ENCODE results near the gene OR5A2.
"Not testable (repeated sequence)": the region's sequence is repeated elsewhere in the genome, so short reads cannot be mapped to it uniquely, and the experiment has no call there.

Gene OR5A2

GRCh38 chr11:59426361-59427067 is at the start of gene OR5A2:
Gene OR5A2, minus strand, starts transcription at chr11:59426413. Its CDS starts 3,460 bp downstream, at chr11:59422953.
- no peak for DNase-seq (ENCODE audit: low spot score)

- no peak for DNase-seq (ENCODE audit: low spot score)
These were observed 49.0 kb upstream of the OR5A2 start for GRCh38 chr11:59475176-59475575.

DNA sequence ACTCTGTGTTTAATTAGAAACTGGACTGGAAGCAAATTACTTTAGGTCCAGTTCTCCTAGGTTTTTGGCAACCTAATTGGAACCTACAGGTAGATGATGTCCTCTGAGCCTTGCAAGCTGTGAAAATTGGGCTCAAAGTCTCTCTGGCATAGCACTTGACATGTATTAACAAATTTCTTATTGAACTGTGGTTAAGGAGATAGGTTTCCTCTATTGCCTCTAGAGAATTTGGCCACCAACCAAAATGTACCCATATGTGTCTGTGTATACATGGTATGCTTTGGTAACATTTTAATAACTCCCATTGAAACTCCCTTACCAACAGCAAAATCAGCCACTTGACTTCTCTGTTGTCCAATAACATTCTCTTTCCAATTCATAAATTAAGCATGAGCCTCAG is 46.8 kb upstream of the OR5A2 start, which contains the start of gene OR4D10:
Gene OR4D10, plus strand, starts transcription at position 301 of the 400 bp plus-strand sequence. CDS start 4,115 bp downstream, outside the sequence.
- no peak for DNase-seq (ENCODE audit: low spot score)

GRCh38 chr11:59463190-59463641 is 37.0 kb upstream of the OR5A2 start:
- DNase-seq (ENCODE audit: low spot score) = no peak

DNA sequence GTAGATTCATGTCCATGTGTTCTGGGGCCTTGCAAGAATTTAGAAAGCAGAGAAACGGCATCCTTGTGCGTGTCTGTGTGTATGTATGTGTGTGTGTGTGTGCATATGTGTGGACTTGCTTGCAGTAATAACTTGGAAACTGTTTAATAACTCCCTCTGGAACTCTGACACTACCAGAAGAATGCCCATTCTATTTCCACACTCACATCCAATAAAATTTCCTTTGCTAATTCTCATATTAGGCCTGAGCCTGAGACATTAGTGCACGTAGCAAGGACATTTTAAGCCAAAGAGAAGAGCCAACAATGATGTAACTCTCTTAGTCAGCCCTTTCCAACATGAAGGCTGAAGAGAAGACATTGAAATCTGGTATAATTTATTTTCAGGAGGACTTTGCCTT is 33.7 kb upstream of the OR5A2 start:
- DNase-seq (ENCODE audit: low spot score) = no peak

GRCh38 chr11:59456661-59457060 is 30.4 kb upstream of the OR5A2 start, which contains the start of gene OR4D6:
Gene OR4D6, plus strand, starts transcription at chr11:59456961. Its CDS starts 0 bp downstream, at chr11:59456961.
- no peak for DNase-seq (ENCODE audit: low spot score)

GRCh38 chr11:59448484-59448883 is 22.3 kb upstream of the OR5A2 start:
- no peak for DNase-seq (ENCODE audit: low spot score)

DNA sequence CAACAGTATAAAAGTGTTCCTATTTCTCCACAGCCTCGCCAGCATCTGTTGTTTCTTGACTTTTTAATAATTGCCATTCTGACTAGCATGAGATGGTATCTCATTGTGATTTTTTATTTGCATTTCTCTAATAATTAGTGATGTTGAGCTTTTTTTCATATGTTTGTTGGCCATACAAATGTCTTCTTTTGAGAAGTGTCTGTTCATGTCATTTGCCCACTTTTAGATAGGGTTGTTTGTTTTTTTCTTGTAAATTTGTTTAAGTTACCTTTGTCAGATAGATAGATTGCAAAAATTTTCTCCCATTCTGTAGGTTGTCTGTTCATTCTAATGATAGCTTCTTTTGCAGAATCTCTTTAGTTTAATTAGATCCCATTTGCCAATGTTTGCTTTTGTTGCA is 19.4 kb upstream of the OR5A2 start:
- DNase-seq (ENCODE audit: low spot score) = not testable (repeated sequence)

GRCh38 chr11:59437770-59438169 is 11.6 kb upstream of the OR5A2 start:
- DNase-seq (ENCODE audit: low spot score) = no peak

DNA sequence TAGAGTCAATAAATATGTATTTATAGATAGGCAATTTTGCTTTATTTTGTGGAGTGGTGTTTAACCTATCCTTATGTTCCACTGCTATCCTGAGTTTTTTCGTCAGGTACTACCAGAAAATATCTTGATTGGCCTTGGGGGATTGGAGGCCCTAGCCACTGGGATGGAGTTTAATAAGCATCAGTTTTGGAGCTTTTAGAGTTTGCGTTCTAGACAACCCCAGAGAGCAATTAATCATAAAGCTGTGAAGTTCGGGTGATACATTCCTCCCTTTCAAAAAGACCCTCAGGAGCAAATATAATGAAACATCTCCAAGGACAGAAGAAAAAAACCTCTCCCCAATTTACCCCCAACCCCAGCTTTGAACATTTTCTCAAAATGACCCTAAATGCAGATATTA is 10.0 kb upstream of the OR5A2 start, which contains the start of gene OR5A1:
Gene OR5A1, plus strand, starts transcription at position 301 of the 400 bp plus-strand sequence. CDS start 6,700 bp downstream, outside the sequence.
- DNase-seq (ENCODE audit: low spot score) = no peak

DNA sequence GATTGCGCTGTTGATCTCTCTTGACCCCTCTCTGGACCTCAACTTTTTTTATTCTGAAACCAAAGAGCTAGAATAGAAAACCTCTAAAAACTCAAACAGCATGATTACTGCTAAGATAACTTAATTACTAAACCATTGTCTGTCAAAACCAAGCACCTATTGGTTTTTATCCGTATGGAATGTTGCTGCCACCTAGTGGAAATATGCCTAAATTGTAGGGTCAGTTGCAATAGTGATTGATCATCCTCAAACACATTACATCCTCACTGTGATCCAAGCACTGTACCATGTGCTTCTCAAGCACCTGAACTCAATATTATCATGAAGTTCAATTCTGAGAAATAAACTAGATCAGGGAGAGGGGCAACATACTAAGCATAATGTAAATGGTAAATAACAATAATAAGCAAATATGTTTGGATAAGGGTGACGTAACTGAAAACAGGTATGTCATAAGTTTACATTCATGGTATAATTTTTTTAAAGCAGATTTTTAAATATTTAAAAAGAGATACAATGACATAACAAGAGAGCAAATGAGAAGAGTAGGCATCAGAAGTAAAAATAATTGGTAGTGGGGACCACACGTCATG is 3.8 kb upstream of the OR5A2 start:
- DNase-seq (ENCODE audit: low spot score) = peak; percentile 53

DNA sequence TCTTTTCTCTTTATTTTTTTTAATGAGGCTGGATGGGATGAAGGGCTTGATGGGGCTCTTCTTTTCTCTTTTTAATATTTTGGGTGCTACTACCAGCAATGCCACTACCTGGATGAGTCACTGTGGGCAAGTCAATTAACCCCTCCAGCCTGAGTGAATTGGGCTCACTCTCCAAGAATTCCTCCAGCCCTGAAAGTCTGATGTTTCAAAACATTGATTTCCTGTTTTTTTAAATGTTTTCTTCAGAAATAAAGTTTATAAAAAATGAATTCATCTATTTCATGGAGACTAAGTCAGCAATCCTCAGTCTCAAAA is 812 bp upstream of the OR5A2 start:
- DNase-seq (ENCODE audit: low spot score) = no peak

DNA sequence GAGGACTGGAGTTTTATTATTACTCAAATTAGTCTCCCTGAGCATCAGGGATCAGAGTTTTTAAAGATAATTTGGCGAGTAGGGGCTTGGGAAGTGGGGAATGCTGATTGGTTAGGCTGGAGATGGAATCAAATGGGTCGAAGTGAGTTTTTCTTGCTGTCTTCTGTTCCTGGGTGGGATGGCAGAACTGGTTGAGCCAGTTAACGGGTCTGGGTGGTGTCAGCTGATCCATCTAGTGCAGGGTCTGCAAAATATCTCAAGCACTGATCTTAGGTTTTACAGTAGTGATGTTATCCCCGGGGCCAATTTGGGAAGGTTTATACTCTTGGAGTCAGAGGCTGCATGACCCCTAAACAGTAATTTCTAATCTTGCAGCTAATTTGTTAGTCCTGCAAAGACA is 1.1 kb downstream of the OR5A2 start:
- no peak for DNase-seq (ENCODE audit: low spot score)

DNA sequence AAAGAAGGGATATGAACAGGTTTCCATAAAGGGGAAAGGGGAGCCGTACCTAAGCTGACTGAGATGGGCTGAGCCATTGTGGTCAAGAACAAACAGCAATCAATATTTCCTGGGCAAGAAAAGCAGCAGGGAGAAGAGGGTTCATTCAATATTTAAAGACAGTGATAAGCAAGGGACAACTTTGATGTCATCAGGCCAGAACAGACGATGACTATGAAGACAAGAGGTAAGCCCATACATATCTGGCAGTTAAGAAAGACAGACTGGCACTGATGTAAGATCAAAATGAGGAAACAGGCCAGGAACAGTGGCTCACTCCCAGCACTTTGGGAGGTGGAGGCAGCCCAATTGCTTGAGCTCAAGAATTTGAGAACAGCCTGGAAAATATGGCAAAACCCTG is 2.4 kb downstream of the OR5A2 start:
- no peak for DNase-seq (ENCODE audit: low spot score)

GRCh38 chr11:59418156-59418555 is 8.1 kb downstream of the OR5A2 start:
- no peak for DNase-seq (ENCODE audit: low spot score)

DNA sequence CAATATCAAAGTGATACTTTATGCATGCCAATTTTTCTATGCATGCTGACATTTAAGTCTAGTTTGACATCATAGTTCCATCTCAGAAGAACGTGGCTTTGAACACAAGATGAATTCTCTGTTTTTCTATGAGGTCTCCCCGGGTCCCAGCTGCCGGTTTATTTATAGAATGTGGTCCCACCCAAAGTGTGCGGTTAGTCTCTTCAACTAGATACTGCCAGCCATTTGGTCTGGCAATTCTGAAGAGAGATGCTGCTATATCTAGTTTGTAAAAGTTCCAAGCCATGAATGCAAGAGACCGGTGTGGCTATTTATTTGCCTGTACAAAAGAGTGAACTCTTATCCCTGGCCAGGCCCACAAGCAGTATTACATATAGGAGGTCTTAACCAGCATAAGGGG is 9.2 kb downstream of the OR5A2 start:
- DNase-seq (ENCODE audit: low spot score) = no peak

- DNase-seq (ENCODE audit: low spot score) = no peak
These were observed 9.6 kb downstream of the OR5A2 start for GRCh38 chr11:59416613-59417012.

DNA sequence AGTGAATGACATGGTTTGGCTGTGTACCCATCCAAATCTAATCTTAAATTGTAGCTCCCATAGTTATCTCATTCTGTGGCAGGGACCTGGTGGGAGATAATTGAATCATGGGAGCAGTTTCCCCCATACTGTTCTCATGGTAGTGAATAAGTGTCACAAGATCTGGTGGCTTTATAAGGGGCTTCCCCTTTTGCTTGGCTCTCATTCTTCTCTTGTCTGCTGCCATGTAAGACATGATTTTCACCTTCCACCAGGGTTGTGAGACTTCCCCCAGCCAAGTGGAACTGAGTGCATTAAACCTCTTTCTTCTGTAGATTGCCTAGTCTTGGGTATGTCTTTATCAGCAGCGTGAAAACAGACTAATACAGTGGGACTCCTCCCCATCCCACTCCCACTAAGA is 11.1 kb downstream of the OR5A2 start:
- no peak for DNase-seq (ENCODE audit: low spot score)

GRCh38 chr11:59413646-59414045 is 12.6 kb downstream of the OR5A2 start:
- no peak for DNase-seq (ENCODE audit: low spot score)

- no peak for DNase-seq (ENCODE audit: low spot score)
These were observed 22.7 kb downstream of the OR5A2 start for GRCh38 chr11:59403546-59403945.

- DNase-seq (ENCODE audit: low spot score) = no peak
These were observed 25.0 kb downstream of the OR5A2 start for GRCh38 chr11:59401262-59401552.

- DNase-seq (ENCODE audit: low spot score) = no peak
These were observed 25.6 kb downstream of the OR5A2 start for GRCh38 chr11:59400461-59401261.

GRCh38 chr11:59394186-59394585 is 32.0 kb downstream of the OR5A2 start:
- DNase-seq (ENCODE audit: low spot score) = no peak
